ENCODE measurements around the gene KRT78.

Gene KRT78

DNA sequence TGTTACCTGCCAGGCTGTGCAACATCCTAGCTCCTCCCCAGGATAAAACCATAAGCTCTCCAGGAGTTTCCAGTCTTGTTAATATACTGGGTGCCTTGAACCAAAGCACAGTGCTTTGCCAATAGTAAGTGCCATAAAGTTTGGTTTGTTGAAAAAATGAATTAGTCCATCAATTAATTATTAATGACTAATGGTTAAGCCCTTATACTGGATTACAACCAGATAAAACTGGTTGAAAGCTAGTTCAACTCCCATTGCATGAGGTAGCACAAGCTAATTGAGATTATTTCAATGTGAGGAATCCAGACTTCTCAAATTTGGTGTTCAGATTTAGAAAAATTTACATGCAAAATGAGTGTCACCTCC is 51.3 kb downstream of the KRT78 start:
- Histone ChIP-seq H4K20me1 (ENCODE audit: insufficient read depth, low read length, poor library complexity, severe bottlenecking) (no peaks in the 10 kb centered on the region), H3K4me3 (ENCODE audit: low read length, poor library complexity, severe bottlenecking) (no peak overlapping the region), H3K36me3 (ENCODE audit: insufficient read depth, low read length) (no peaks in the 10 kb centered on the region), H3K4me1 (ENCODE audit: insufficient read depth, low read length, poor library complexity, severe bottlenecking) (no peaks in the 10 kb centered on the region), H3K9me3 (ENCODE audit: insufficient read depth, low read depth, low read length) (no peaks in the 10 kb centered on the region), H2AFZ (ENCODE audit: low read length) (no peak overlapping the region), H3K9me2 (replicated peaks; ENCODE audit: low read depth, low read length) (no peaks in the 10 kb centered on the region), H3K27me3 (ENCODE audit: insufficient read depth, low read length, poor library complexity, severe bottlenecking) (no peaks in the 10 kb centered on the region), H3F3A (ENCODE audit: low read depth) (no peaks in the 10 kb centered on the region), H3K79me2 (ENCODE audit: insufficient read depth, low read length) (no peaks in the 10 kb centered on the region), H3K9ac (ENCODE audit: low read depth, low read length, poor library complexity, severe bottlenecking) (no peak overlapping the region), H3K4me2 (ENCODE audit: low read depth, low read length, poor library complexity, severe bottlenecking) (no peak overlapping the region)
- no peak for TF ChIP-seq EZH2phosphoT487 (IDR thresholded peaks at IDR 0.05; ENCODE audit: borderline replicate concordance)
- TF ChIP-seq, protein P1, sequence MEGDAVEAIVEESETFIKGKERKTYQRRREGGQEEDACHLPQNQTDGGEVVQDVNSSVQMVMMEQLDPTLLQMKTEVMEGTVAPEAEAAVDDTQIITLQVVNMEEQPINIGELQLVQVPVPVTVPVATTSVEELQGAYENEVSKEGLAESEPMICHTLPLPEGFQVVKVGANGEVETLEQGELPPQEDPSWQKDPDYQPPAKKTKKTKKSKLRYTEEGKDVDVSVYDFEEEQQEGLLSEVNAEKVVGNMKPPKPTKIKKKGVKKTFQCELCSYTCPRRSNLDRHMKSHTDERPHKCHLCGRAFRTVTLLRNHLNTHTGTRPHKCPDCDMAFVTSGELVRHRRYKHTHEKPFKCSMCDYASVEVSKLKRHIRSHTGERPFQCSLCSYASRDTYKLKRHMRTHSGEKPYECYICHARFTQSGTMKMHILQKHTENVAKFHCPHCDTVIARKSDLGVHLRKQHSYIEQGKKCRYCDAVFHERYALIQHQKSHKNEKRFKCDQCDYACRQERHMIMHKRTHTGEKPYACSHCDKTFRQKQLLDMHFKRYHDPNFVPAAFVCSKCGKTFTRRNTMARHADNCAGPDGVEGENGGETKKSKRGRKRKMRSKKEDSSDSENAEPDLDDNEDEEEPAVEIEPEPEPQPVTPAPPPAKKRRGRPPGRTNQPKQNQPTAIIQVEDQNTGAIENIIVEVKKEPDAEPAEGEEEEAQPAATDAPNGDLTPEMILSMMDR (conservative IDR thresholded peaks at IDR 0.05; ENCODE audit: low read length), result no peak

DNA sequence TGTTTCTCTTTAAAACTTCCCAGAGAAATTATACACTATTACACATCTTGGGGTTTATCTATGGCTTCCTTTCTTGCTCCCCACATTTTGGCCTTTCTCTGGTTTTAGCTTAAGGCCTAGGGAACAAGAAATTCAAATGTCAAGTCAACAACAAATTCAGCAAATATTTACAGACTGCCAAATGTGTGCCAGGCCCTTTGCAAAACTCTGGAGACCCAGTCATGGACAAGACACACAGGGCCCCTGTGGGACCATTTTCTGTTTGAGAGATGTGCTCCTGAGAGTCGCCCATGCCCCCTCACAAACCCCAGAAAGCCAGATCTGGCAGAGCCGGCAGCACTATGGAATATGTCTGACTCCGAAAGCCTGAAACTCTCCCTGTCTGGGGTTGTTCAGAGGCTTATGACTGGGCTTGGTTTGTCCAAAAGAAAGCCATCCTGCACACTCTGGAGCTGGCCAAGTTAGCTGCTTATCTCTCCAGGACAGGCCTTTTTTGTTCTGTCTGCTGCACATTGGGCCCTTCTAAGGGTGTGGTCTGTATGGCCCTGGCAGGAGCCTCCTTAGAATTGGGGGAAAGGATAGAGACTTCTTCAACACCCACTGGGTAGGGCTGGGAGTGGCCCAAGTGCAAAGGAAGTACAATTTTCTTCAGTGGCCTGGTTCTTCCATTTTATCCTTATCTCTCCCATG is 51.8 kb downstream of the KRT78 start:
- H3F3A ChIP-seq (ENCODE audit: low read depth), result no peaks in the 10 kb centered on the region
- no peaks in the 10 kb centered on the region for H3K27me3 ChIP-seq (ENCODE audit: insufficient read depth, low read length, poor library complexity, severe bottlenecking)
- no peak for TF ChIP-seq EZH2phosphoT487 (IDR thresholded peaks at IDR 0.05; ENCODE audit: borderline replicate concordance)
- TF ChIP-seq, protein P1 (conservative IDR thresholded peaks at IDR 0.05; ENCODE audit: low read length), result no peak
- no peaks in the 10 kb centered on the region for H3K9me2 ChIP-seq (replicated peaks; ENCODE audit: low read depth, low read length)
- no peaks in the 10 kb centered on the region for H3K36me3 ChIP-seq (ENCODE audit: insufficient read depth, low read length)
- H3K9ac ChIP-seq (ENCODE audit: low read depth, low read length, poor library complexity, severe bottlenecking), result no peak overlapping the region
- no peak overlapping the region for H3K4me3 ChIP-seq (ENCODE audit: low read length, poor library complexity, severe bottlenecking)
- no peak overlapping the region for H3K4me2 ChIP-seq (ENCODE audit: low read depth, low read length, poor library complexity, severe bottlenecking)
- H2AFZ ChIP-seq (ENCODE audit: low read length), result no peak overlapping the region
- no peaks in the 10 kb centered on the region for H3K79me2 ChIP-seq (ENCODE audit: insufficient read depth, low read length)
- H4K20me1 ChIP-seq (ENCODE audit: insufficient read depth, low read length, poor library complexity, severe bottlenecking), result no peaks in the 10 kb centered on the region
- no peaks in the 10 kb centered on the region for H3K9me3 ChIP-seq (ENCODE audit: insufficient read depth, low read depth, low read length)
- no peaks in the 10 kb centered on the region for H3K4me1 ChIP-seq (ENCODE audit: insufficient read depth, low read length, poor library complexity, severe bottlenecking)

DNA sequence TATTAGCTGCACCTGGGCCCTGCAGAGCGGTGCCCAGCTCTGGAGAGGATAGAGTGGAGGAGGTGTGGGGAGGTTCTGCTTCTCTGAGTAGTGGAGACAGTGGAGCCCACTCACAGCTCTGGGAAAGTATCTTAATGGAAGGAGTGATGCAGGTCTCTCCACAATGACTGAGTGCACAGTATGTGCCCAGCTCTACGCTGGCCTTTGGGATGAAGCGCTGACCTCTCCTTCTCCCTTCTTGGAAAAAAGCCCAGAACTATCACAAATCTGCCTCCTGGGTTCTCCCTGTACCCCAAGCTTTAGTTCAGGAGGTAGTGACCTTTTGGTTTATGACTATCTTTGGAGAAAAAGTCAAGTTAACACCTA is 52.4 kb downstream of the KRT78 start:
- no peak overlapping the region for H2AFZ ChIP-seq (ENCODE audit: low read length)
- H3K9me2 ChIP-seq (replicated peaks; ENCODE audit: low read depth, low read length), result no peaks in the 10 kb centered on the region
- no peak overlapping the region for H3K9ac ChIP-seq (ENCODE audit: low read depth, low read length, poor library complexity, severe bottlenecking)
- H3K9me3 ChIP-seq (ENCODE audit: insufficient read depth, low read depth, low read length), result no peaks in the 10 kb centered on the region
- no peak overlapping the region for H3K4me2 ChIP-seq (ENCODE audit: low read depth, low read length, poor library complexity, severe bottlenecking)
- H3K4me3 ChIP-seq (ENCODE audit: low read length, poor library complexity, severe bottlenecking), result no peak overlapping the region
- no peaks in the 10 kb centered on the region for H3K4me1 ChIP-seq (ENCODE audit: insufficient read depth, low read length, poor library complexity, severe bottlenecking)
- H3F3A ChIP-seq (ENCODE audit: low read depth), result no peaks in the 10 kb centered on the region
- H4K20me1 ChIP-seq (ENCODE audit: insufficient read depth, low read length, poor library complexity, severe bottlenecking), result no peaks in the 10 kb centered on the region
- no peak for TF ChIP-seq EZH2phosphoT487 (IDR thresholded peaks at IDR 0.05; ENCODE audit: borderline replicate concordance)
- TF ChIP-seq, protein P1 (conservative IDR thresholded peaks at IDR 0.05; ENCODE audit: low read length), result no peak
- H3K27me3 ChIP-seq (ENCODE audit: insufficient read depth, low read length, poor library complexity, severe bottlenecking), result no peaks in the 10 kb centered on the region
- H3K36me3 ChIP-seq (ENCODE audit: insufficient read depth, low read length), result no peaks in the 10 kb centered on the region
- H3K79me2 ChIP-seq (ENCODE audit: insufficient read depth, low read length), result no peaks in the 10 kb centered on the region
